Retinal pigment epithelial cell (primary cell): ENCODE measurements around the gene OTUD4.
A peak's percentile ranks its signal among the peaks of the same experiment; 100 is the strongest.
"Not testable (repeated sequence)": the region's sequence is repeated elsewhere in the genome, so short reads cannot be mapped to it uniquely, and the experiment has no call there.

Experiments
- DNase-seq: peaks from one replicate; pipeline ENCODE4 v3.0.0-alpha.2; 2010; ENCODE audit warnings: low read depth
- H3K4me3 ChIP-seq: 2 replicates; pipeline ENCODE4 v1.5.1; 2011; ENCODE audit warnings: mild to moderate bottlenecking, low read length, control low read depth, moderate library complexity
- CTCF ChIP-seq: conservative IDR thresholded peaks from 2 replicates; pipeline ENCODE4 v1.5.1; 2011; ENCODE audit warnings: low read depth, low read length, control low read depth, inconsistent platforms

OTUD4 gene

DNA sequence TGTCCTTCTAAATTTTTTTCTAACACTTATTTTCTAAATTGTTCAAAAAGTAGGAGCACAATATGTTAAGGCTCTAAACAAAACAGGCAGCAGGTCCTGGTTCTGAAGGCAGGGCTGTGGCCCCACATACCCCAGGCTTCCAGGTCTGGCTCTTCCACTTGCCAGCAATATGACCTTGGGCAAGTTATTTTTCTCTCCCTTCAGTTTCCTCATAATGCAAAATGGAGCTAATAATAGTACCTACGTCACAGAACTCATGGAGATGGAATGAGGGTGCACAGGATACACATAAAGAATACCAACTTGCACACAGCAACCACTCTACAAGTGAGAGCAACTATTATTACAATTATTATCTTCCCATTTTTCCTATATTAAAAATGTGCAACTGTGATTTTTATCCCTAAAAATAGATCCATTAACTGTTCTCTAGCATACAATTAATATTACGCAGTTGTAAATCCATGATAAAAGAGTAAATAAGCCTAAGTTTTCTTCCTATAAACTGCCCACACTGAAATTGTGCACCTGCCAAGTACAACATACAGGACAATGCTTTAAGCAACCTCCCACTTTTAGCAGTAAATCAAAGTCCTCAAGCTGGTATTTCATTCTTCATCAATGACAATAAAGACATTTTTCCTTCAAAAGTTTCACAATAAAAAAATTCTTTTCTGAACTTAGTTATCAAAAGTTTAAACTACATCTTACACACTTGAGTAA, 27.0 kb downstream of the OTUD4 start:
- no peak for TF ChIP-seq CTCF
- H3K4me3 ChIP-seq, result no peak overlapping the region
- no peak for DNase-seq

DNA sequence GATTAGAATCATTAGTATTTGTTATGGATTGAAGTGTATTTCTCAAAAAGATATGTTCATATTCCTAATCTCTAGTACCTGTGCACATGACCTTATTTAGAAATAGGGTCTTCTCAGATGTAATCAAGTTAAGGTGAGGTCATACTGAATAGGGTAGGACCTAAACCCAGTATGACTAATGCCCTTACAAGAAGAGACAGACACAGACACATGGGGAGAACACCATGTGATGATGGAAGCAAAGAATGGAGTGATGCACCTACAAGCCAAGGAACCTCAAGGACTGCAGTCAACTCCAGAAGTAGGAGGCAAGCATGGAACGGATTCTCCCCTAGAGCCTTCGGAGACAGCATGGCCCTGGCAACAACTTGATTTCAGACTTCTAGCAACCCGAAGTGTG, 31.4 kb downstream of the OTUD4 start:
- H3K4me3 ChIP-seq, result no peak overlapping the region
- no peak for DNase-seq
- TF ChIP-seq CTCF, result no peak

DNA sequence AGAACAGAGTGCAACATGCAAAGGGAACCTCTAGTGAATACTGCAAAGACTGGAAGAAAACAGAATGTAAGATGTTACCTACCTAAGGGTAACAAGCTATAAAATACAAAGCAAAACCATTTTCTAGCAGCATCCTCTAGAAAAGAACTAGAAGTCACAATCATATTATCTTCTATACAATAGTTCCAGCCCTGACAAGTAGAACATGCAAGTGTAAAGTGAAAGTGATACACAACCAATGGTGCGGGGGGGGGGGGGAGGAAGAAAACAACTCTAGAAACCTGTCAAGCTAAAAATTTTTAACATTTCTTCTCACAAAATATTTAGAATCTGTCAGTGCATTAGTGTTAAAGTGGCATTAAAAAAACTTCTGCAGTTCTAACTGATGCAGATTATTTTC, 44.2 kb downstream of the OTUD4 start:
- H3K4me3 ChIP-seq, DNase-seq: not testable (repeated sequence)

GRCh38 chr4:145132511-145133098, 47.8 kb downstream of the OTUD4 start:
- DNase-seq, result peak; percentile 4
- H3K4me3 ChIP-seq, result no peak overlapping the region
- no peak for TF ChIP-seq CTCF

DNA sequence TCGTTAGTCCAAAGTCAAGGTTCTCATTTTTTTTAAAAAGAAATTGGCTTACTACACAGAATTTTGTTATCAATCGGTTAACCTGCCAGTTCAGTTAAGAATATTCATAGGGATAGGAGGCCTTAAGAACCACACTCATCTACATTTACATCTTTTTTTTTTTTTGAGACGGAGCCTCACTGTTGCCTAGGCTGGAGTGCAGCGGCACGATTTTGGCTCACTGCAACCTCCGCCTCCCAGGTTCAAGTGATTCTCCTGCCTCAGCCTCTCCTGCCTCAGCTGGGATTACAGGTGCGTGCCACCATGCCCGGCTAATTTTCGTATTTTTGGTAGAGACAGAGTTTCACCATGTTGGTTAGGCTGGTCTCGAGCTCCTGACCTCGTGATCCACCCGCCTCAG, 48.5 kb downstream of the OTUD4 start:
- no peak overlapping the region for H3K4me3 ChIP-seq
- DNase-seq, result no peak
- TF ChIP-seq CTCF, result no peak

GRCh38 chr4:145130788-145131399, 49.5 kb downstream of the OTUD4 start:
- TF ChIP-seq CTCF, result no peak
- H3K4me3 ChIP-seq, result no peak overlapping the region

GRCh38 chr4:145130130-145130529, 50.3 kb downstream of the OTUD4 start:
- no peak for TF ChIP-seq CTCF
- DNase-seq, result no peak
- no peak overlapping the region for H3K4me3 ChIP-seq

More at GRCh38 chr4:145130788-145131399, 49.5 kb downstream of the OTUD4 start:
- DNase-seq, result peak; percentile 55
